ENCODE results near the gene MIER3.
A peak's percentile ranks its signal among the peaks of the same experiment; 100 is the strongest.

MIER3 gene

GRCh38 chr5:56959326-56959725, 7.4 kb upstream of the MIER3 start:
- DNase-seq (ENCODE audit: low spot score) = no peak

GRCh38 chr5:56958595-56958994, 6.7 kb upstream of the MIER3 start:
- DNase-seq (ENCODE audit: low spot score) = no peak

DNA sequence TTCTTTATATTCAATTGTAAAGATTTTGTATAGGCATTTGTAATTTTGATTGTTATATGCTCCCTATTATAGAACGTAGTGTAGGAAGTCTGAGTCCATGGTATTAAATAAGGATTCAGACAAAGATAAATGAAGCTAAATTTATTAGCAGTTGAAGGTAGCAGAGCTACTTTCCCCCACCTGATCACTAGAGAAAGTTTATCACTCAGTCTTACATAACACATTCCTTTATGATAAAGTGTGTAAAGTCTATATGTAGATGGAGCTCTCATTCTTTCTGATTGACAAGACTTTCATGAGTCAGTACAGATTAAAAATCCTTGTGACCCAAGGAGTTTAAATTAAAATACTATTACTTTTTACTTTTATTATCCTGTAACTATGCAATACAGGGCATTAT, 2.3 kb upstream of the MIER3 start:
- no peak for DNase-seq (ENCODE audit: low spot score)

DNA sequence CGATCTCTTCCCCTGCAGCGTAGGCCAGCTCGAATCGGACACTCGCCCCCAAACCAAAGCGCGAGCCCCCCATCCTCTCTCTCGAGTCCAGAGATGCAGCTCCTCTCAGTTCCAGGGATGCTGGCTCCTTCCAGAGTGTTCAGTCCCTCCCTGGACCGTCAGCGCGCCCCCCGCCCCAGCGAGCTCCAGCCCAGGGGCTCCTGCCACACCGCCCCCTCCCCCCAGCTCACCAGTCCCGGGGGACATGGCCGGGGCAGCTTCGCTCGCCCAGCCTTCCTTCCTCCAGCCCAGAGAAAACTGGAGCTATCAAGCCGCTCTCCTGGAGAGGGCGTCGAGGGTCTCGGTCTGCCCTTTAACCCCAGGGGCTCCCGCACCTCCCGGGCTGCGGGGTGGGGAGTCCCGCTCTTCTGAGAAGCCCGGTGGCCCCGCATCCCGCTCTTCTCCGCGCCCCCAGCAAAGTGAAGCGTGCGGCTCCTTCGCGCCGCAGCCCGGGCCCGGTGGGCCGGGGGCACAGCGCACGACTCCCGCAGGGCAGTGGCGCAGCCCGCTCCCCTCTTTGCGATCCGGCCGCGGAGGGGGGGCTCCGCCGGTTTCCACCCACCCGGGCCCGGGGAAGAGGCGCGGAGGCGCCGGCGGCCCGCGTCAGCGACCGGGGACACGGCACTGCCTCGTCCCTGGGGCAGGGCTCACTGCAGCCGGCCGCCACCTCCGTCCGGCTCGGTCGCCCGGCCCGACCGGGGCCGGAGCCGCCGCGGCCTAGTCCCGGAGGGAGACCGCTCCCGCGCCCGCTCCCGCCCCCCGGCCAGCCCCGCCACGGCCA, 587 bp downstream of the MIER3 start:
- DNase-seq (ENCODE audit: low spot score) = peak; percentile 38

DNA sequence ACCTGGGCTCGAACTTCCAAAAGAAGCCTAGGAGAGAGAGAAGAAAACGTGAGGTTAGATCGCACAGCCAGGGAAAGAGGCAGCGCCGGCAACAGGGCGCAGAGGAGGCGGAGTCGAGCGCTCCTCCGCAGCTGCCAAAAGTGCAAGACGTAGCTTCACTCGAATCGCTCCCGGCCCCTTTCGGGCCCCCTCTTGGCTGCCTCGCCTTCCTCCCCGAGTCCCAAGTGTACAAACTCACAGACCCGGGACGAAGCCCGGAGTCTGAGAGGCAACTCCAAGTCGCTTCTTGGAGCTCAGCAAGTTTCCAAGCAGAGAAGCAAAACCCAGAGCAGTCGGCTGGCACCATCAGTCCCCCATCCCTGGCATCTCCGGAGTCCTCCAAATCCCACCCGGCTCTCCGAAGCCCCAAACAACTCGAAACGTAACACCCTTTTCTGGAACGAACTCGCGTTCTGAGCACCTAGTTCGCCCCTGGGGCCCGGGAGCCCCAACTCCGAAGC, 1.2 kb downstream of the MIER3 start:
- DNase-seq (ENCODE audit: low spot score) = peak; percentile 42

DNA sequence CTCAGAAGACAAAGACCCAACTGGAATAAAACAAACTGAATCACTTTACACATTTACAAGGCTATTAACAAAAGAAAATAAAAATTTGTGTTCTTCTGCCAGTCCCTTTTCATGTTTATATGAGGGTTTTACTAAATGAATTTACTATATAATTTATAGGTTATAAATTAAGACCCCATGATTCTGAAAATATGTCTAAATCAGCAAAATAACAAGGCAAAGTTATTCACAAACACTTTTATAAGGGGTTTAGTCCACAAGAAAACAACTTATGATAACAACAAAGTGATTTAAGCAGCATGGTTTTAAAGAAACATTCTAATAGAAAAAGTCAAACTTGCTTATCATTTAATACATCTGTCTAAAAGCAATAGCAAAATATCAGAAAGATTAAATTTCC, 4.9 kb downstream of the MIER3 start:
- no peak for DNase-seq (ENCODE audit: low spot score)

DNA sequence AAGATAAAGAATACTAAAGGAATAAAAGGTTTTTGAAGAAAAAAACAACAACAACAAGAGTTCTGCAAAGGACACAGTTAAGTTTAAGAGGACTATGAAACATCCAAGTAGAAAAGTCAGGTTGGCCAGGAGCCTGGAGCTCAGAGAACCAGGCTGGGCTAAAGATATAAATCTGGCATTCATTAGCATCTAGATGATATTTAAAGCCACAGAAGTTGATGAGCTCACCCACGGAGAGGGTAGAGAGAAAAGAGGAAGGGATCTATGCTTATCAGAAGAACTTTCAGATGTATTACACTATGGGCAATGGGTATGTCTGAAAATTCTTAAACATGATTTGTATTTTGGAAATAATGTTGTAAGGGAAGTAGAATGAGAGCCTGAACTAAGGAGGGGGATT, 9.9 kb downstream of the MIER3 start:
- no peak for DNase-seq (ENCODE audit: low spot score)

DNA sequence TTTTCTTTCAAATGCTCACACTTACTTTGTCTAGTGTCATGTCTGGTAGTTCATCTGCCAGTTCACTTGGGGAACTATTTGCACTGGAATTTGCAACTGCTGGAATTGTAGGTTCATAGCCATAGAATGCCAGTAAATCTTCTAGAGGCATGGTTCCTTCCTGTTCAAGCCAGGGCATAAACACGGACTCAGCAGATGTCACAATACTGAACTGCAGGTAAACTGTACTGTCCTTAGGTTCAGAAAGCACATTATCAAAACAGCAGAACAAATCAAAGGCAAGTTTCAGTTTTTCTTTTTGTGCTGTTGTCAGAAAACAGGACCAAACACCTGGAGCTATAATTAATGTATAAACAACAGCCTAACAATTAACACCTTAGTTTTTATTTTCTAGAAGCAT, 13.1 kb downstream of the MIER3 start:
- no peak for DNase-seq (ENCODE audit: low spot score)

DNA sequence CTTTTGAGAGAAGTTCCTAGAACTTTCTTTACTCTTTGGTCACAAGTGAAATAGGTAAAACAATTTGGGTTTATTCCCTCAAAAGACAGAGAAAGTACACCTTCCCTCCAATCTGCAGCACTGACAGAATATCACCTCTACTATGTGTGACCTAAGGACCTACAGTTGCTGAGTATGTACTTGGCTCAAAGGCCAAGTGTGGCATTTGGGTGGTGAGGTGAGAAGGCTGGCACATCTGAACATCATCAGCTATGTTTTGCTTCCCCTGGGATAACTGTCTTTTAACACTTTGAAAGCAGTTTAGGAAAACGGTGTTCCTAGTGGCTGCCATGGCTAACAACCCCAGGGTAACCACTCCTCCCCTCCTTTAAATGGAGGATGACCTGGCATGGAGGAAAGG, 17.6 kb downstream of the MIER3 start:
- no peak for DNase-seq (ENCODE audit: low spot score)

- DNase-seq (ENCODE audit: low spot score) = no peak
These were observed 29.0 kb downstream of the MIER3 start for GRCh38 chr5:56922922-56923321.

- DNase-seq (ENCODE audit: low spot score) = peak; percentile 33
These were observed 31.8 kb downstream of the MIER3 start for GRCh38 chr5:56919942-56920662.

DNA sequence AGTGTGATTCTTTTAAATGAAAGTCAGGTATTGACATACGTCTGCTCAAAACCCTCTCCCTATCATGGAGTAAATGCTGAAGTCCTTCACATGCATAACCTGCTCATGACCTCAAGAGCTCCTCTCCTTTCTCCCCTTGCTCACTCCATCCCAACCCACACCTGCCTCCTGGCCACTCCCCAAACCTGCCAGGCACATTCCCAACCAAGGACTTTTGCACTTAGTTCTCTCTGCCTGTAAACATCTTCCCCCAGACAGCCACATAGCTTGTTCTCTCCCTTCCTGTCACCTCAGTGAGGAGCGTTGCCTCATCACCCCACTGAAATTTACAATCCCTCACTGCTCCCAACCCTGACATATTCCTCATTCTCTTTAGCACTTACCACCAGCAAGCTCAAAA, 33.9 kb downstream of the MIER3 start:
- DNase-seq (ENCODE audit: low spot score) = no peak

DNA sequence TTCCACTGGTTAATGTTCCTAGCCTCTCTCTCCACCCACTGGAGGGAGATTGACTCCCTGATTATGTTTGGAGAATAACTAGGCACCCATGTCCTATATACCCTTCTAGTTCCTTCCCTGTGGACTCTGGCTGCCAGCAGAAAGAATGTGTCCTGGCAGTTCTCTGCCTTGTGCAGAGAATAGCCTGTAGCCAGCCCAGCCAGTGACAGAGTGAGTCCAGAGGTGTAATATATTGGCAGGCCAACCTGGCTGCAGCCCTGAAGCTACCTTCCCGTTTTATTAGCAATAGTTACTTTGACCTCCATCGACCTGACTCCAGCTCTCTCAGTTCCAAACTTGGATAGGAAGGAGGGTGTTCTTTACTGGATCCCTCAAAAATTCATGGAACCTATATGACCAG, 34.4 kb downstream of the MIER3 start:
- no peak for DNase-seq (ENCODE audit: low spot score)

DNA sequence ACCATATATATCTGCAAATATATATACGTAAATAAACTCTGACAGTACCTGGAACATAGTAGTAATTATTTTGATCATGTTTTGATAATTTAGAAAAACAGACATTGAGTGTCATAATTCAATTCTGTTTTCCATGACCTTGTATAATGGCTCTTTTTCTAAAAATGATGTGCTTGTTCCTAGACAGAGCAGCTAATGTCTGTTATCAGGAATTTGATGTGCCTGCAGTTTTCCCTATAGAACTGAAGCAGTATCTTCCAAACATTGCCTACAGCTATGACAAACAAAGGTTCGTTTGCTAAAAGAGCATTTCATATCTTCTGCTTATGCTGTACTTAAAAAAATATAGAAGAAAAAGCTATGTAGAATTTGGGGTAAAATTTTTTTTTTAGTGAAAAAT, 37.2 kb downstream of the MIER3 start:
- DNase-seq (ENCODE audit: low spot score) = no peak

- no peak for DNase-seq (ENCODE audit: low spot score)
These were observed 38.2 kb downstream of the MIER3 start for GRCh38 chr5:56913766-56914165.

DNA sequence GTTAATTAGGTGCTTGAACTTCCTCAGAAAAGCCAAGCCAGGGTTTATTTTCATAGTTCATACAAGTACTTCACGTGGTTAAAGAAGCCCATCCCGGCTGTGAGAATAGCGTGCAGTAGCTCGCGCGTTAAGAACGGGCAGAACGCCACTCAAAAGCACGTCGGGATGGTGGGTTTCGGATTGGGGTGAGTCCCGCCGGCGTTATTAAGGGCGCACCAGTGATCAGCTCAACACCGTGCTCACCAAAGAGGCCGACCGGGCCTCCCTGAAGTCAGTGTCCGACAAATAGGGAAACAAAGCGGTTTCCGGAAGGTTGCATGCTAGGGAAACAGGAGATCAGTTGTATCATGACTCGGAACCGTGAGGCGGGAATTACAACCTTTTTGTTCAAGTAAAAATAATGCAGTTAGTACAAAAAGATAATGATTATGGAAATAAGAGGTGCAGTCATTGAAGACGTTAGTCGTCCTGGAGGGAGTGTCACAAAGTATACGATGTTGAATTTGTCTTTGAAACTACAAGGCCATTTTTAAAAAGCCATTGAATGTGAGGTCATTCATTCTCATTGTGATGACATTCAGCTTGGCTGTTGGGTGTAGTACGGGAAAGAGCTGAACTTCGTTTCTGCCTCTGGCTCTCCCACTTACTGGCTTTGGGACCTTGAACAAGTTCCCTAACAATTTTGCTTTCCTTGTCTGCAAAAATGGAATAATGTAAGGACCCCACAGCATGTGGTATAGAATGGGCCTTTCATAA, 41.5 kb downstream of the MIER3 start:
- no peak for DNase-seq (ENCODE audit: low spot score)

DNA sequence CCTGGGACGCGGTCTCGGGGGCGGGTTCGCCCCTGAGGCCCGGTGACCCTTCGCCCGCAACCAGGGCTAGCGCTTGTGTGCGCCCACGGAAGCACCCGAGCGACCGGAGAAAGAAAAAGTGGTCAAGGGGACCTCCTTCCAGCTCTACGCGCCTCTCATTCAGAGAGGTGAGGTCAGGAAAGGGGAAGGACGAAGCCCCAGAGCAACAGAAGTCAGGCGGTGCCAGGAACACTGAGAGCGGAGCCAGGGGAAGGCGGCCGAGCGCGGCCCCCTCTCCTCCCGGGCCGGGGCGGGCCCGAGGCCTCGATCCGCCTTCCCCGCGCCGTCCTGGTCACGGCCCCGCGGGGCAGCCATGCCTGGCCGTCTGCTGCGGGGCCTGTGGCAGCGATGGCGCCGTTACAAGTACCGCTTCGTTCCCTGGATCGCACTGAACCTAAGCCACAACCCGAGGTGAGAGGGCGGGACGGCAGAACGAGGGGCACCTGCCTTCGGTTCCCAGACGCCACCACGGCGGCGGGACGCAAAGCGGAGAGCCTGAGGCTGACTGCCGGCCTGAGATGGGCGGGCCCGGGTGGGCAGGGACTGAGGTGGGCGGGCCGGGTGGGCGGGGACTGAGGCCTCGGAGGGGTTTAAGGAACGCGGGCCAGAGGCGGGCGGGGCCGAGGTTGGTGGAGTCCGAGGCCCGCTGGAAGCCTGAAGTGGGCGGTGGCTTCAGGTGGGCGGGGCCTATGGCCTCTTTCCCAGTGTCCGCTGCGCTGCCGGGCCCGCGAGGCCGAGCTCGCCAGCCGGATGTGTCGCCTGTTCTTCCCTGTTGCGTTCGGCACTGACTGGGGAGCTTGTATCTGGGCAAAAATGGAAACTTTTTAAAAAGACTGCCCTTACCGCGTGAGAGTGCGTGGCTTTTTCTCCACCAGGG, 42.4 kb downstream of the MIER3 start, which contains the start of gene SETD9:
Gene SETD9 (plus strand): TSS at position 303 of the 916 bp plus-strand sequence. CDS start 50 bp downstream, at position 353.
- peak; percentile 98 for DNase-seq (ENCODE audit: low spot score)

GRCh38 chr5:56908942-56909293, 43.0 kb downstream of the MIER3 start:
- no peak for DNase-seq (ENCODE audit: low spot score)

DNA sequence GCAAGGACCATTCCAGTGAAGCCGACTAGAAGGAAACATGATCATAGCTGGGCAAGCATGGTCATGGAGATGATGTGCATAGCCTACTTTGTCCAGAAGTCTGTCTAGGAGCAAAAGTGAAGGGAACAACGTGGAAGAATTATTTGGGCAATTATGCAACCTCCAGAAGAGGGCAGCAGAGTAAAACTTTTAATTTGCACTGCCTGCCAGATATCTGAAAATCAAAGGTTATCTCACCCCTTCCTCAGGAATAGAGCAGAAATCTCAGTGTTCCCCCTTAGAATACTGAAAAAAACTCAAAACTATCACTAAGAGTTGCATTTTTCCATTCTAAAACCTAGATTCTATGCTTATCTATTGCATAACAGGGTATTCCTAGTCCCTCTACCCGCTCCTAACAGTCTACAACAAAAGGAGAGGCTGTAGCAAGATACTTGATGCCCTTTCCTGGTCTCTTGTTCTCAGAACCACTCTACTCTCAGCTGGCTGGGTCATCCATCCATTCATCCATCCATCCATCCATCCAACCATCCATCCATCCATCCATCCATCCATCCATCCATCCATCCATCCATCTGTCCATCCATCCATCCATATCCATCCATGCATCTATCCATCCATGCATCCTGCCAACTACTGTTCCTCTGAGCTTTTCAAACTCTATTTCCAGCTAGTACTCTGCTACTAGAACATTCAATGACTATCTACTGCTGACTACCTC, 50.9 kb downstream of the MIER3 start:
- peak; percentile 48 for DNase-seq (ENCODE audit: low spot score)

DNA sequence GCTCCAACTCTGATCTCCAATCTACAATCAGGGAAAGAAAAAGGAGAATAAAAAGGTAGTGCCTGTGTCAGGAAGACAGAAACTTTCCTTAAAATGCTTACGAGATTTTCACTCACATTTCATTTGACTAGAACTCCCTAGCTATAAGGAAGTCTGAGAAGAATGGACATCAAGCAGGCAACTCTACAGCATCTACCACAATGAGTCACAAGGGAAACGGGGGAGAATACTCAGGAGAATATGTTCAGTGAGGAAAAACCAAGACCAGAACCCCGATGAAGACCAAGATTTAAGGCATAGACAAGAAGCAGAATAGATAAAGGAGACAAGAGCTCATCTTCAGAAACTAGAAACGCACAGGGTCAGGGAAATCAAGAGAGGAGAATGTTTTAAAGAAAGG, 51.5 kb downstream of the MIER3 start:
- no peak for DNase-seq (ENCODE audit: low spot score)

- no peak for DNase-seq (ENCODE audit: low spot score)
These were observed 53.7 kb downstream of the MIER3 start for GRCh38 chr5:56898213-56898612.
